NB4 (cell line): ENCODE measurements around the gene ROR2.

Source experiments
- TF ChIP-seq, protein P1 (sequence below): IDR thresholded peaks from one replicate; pipeline ENCODE4 v1.5.1; 2012; ENCODE audit warnings: low read depth, low read length
- TF ChIP-seq, protein P2 (sequence below): IDR thresholded peaks from 2 replicates; pipeline ENCODE4 v1.6.1; 2011; ENCODE audit warnings: low read depth, low read length

DNA sequence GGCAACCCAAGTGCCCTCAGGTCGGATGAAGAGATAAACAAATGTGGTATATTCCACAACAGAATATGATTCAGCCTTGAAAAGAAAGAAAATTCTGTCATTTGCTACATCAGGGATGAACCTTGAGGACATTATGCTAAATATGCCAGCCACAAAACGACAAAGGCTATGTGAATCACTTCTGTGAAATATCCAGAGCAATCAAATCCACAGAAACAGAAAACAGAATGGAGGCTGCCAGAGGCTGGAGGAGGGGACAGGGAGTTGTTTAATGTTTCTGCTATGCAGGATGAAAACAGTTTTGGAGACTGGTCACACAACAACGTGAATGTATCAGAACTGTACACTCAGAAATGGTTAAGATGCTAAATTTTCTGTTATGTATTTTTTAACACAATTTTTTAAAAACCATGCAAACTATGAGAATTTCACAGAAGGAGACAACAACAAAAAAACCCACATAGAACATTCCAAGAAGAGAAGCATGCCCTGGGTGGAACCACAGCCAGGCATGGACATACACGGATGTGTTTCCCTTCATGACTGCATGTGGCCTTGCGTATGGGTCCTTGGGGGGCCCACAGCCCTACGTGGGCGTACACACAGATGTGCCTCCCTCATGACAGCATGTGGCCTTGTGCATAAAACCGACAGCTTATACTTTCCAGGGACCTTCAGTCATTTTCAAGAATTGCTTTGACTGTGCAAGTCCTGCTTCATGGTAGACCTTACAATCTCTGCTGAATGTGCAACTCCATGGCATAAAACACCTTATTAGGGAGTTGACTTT, 146.7 kb downstream of the ROR2 start:
- TF ChIP-seq, protein P1, sequence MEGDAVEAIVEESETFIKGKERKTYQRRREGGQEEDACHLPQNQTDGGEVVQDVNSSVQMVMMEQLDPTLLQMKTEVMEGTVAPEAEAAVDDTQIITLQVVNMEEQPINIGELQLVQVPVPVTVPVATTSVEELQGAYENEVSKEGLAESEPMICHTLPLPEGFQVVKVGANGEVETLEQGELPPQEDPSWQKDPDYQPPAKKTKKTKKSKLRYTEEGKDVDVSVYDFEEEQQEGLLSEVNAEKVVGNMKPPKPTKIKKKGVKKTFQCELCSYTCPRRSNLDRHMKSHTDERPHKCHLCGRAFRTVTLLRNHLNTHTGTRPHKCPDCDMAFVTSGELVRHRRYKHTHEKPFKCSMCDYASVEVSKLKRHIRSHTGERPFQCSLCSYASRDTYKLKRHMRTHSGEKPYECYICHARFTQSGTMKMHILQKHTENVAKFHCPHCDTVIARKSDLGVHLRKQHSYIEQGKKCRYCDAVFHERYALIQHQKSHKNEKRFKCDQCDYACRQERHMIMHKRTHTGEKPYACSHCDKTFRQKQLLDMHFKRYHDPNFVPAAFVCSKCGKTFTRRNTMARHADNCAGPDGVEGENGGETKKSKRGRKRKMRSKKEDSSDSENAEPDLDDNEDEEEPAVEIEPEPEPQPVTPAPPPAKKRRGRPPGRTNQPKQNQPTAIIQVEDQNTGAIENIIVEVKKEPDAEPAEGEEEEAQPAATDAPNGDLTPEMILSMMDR: no peak
- TF ChIP-seq, protein P2, sequence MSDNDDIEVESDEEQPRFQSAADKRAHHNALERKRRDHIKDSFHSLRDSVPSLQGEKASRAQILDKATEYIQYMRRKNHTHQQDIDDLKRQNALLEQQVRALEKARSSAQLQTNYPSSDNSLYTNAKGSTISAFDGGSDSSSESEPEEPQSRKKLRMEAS: no peak
